ENCODE results near the gene PTP4A2.

PTP4A2 gene

GRCh38 chr1:31883357-31883942, 54.7 kb downstream of the PTP4A2 start:
- DNase-seq, result no peak

- DNase-seq, result no peak
Measured at GRCh38 chr1:31881688-31882000, 56.5 kb downstream of the PTP4A2 start.

GRCh38 chr1:31880957-31881687, 57.0 kb downstream of the PTP4A2 start:
- DNase-seq, result no peak

GRCh38 chr1:31879981-31880608, 58.1 kb downstream of the PTP4A2 start:
- DNase-seq, result no peak

GRCh38 chr1:31878058-31878457, 60.1 kb downstream of the PTP4A2 start:
- DNase-seq, result no peak

GRCh38 chr1:31877544-31877943, 60.6 kb downstream of the PTP4A2 start:
- DNase-seq, result no peak

GRCh38 chr1:31875636-31876236, 62.4 kb downstream of the PTP4A2 start:
- no peak for DNase-seq

GRCh38 chr1:31874942-31875341, 63.2 kb downstream of the PTP4A2 start:
- DNase-seq, result no peak

GRCh38 chr1:31872658-31873636, 65.2 kb downstream of the PTP4A2 start:
- no peak for DNase-seq

GRCh38 chr1:31871703-31872102, 66.5 kb downstream of the PTP4A2 start:
- DNase-seq, result no peak

GRCh38 chr1:31870086-31870736, 68.0 kb downstream of the PTP4A2 start:
- no peak for DNase-seq

- no peak for DNase-seq
Measured at GRCh38 chr1:31869449-31869848, 68.7 kb downstream of the PTP4A2 start.

GRCh38 chr1:31868862-31869261, 69.3 kb downstream of the PTP4A2 start:
- no peak for DNase-seq

- DNase-seq, result no peak
Measured at GRCh38 chr1:31867546-31867945, 70.6 kb downstream of the PTP4A2 start.

- no peak for DNase-seq
Measured at GRCh38 chr1:31866450-31867032, 71.6 kb downstream of the PTP4A2 start.

- DNase-seq, result no peak
Measured at GRCh38 chr1:31865728-31866449, 72.3 kb downstream of the PTP4A2 start.

- no peak for DNase-seq
Measured at GRCh38 chr1:31862071-31862470, 76.1 kb downstream of the PTP4A2 start.

GRCh38 chr1:31861346-31861745, 76.8 kb downstream of the PTP4A2 start:
- no peak for DNase-seq

- no peak for DNase-seq
Measured at GRCh38 chr1:31860581-31860980, 77.6 kb downstream of the PTP4A2 start.

GRCh38 chr1:31859719-31860118, 78.4 kb downstream of the PTP4A2 start:
- no peak for DNase-seq

- no peak for DNase-seq
Measured at GRCh38 chr1:31859044-31859443, 79.1 kb downstream of the PTP4A2 start.
